AG04450 (cell line): ENCODE data around the gene ZNF274. TPM values are rescaled to one million over a fixed set of nuclear protein-coding genes. Genes with fewer than 3 reads are reported as not detected.

ENCODE experiments used
- CTCF ChIA-PET: fragments of 300-600, 350-600 bp; formaldehyde crosslinking; extraction: SDS; loops from one replicate; lab custom pipeline; 2022; ENCODE audit warnings: antibody characterized with exemption, inconsistent platforms; lab: Charles Lee
- POLR2A ChIA-PET: fragments of 350-600 bp; formaldehyde crosslinking; extraction: SDS; loops from one replicate; lab custom pipeline; 2021; ENCODE audit warnings: antibody characterized with exemption, inconsistent platforms; lab: Yijun Ruan, JAX
- DNase-seq: peaks from one replicate; pipeline ENCODE4 v3.0.0-alpha.2; 2011; ENCODE audit warnings: low read depth, low spot score
- H3K27ac ChIP-seq: one replicate; pipeline ENCODE4 v1.5.1; 2012; ENCODE audit warnings: low read depth, low read length, control low read depth
- H3K27me3 ChIP-seq: one replicate; pipeline ENCODE4 v1.6.0; 2012; ENCODE audit warnings: low read length; ENCODE audit not compliant: control insufficient read depth, insufficient read depth
- H3K4me3 ChIP-seq: 2 replicates; pipeline ENCODE4 v1.5.1; 2011; ENCODE audit warnings: mild to moderate bottlenecking, low read depth, low read length, control low read depth
- H3K9me3 ChIP-seq: 2 replicates; pipeline ENCODE4 v1.5.1; 2012; ENCODE audit warnings: low read length; ENCODE audit not compliant: control insufficient read depth, insufficient read depth
- polyA plus RNA-seq: library from polyadenylated mRNA; depleted of rRNA; stranded (reverse); fragments of >200 nt; gene quantifications from 2 replicates; pipeline ENCODE4 v1.2.3, GENCODE V29; 2011
- TF ChIP-seq, protein P1 (sequence below): IDR thresholded peaks from 2 replicates; pipeline ENCODE4 v1.5.1; 2011; ENCODE audit warnings: low read depth, low read length, control low read depth, inconsistent platforms

The ZNF274 gene
- polyA plus RNA-seq, 1 experiment, result 13.2 TPM

DNA sequence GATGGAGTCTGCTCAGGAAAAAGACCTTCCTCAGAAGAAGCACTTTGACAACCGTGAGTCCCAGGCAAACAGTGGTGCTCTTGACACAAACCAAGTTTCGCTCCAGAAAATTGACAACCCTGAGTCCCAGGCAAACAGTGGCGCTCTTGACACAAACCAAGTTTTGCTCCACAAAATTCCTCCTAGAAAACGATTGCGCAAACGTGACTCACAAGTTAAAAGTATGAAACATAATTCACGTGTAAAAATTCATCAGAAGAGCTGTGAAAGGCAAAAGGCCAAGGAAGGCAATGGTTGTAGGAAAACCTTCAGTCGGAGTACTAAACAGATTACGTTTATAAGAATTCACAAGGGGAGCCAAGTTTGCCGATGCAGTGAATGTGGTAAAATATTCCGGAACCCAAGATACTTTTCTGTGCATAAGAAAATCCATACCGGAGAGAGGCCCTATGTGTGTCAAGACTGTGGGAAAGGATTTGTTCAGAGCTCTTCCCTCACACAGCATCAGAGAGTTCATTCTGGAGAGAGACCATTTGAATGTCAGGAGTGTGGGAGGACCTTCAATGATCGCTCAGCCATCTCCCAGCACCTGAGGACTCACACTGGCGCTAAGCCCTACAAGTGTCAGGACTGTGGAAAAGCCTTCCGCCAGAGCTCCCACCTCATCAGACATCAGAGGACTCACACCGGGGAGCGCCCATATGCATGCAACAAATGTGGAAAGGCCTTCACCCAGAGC lies 29.6 kb downstream of the ZNF274 start:
- Histone ChIP-seq H3K27me3 (no peaks in the 10 kb centered on the region), H3K27ac (no peak overlapping the region), H3K9me3 (peaks cover 96% of the 10 kb centered on the region), H3K4me3 (no peak overlapping the region)
- ChIA-PET CTCF (no interaction called here), POLR2A (no interaction called here)
- TF ChIP-seq, protein P1, sequence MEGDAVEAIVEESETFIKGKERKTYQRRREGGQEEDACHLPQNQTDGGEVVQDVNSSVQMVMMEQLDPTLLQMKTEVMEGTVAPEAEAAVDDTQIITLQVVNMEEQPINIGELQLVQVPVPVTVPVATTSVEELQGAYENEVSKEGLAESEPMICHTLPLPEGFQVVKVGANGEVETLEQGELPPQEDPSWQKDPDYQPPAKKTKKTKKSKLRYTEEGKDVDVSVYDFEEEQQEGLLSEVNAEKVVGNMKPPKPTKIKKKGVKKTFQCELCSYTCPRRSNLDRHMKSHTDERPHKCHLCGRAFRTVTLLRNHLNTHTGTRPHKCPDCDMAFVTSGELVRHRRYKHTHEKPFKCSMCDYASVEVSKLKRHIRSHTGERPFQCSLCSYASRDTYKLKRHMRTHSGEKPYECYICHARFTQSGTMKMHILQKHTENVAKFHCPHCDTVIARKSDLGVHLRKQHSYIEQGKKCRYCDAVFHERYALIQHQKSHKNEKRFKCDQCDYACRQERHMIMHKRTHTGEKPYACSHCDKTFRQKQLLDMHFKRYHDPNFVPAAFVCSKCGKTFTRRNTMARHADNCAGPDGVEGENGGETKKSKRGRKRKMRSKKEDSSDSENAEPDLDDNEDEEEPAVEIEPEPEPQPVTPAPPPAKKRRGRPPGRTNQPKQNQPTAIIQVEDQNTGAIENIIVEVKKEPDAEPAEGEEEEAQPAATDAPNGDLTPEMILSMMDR, result no peak
- DNase-seq, result no peak

DNA sequence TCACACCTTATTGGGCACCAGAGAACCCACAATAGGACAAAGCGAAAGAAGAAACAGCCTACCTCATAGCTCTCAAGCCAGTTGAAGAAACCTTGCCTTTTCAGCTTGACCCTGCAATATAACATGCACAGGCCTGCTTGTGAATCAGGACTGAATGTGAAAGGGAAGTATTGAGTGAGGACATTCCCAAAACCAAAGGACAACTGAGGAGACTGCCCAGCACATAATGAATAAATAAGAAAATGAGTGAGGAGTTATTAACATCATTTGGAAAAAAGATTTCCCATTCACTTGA lies 30.2 kb downstream of the ZNF274 start:
- DNase-seq, result no peak

DNA sequence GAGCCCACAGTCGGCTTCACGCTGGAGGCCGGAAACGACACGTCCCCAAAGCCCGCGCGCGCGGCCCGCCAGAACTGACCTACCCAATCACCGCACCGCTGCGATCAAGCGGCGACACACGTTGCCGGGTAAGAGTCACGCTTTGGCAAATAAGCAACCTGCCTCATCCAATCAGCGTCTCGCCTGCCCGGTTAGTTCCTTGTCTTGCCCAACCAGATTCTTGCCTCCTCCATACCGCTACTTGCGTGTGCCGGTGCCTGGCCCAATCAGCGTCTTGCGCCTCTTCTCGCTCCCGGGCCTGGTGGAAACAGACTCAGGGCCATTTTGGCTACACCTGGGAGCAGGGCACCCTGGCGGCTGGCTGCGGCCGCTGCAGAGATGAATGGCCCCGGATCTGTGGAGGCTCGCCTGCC lies 34.2 kb downstream of the ZNF274 start:
- CTCF ChIA-PET, result no interaction called here
- no peak for DNase-seq
- POLR2A ChIA-PET, result no interaction called here

More for the DNA sequence above, 30.2 kb downstream of the ZNF274 start:
- Histone ChIP-seq H3K9me3 (peaks cover 96% of the 10 kb centered on the region), H3K27me3 (no peaks in the 10 kb centered on the region), H3K4me3 (no peak overlapping the region), H3K27ac (no peak overlapping the region)
- CTCF ChIA-PET, result no interaction called here
- POLR2A ChIA-PET, result no interaction called here
- TF ChIP-seq, protein P1, result no peak

GRCh38 chr19:58217607-58218391 lies 34.9 kb downstream of the ZNF274 start:
- Histone ChIP-seq H3K27me3 (no peaks in the 10 kb centered on the region), H3K9me3 (peaks cover 79% of the 10 kb centered on the region), H3K27ac (no peak overlapping the region), H3K4me3 (no peak overlapping the region)
- TF ChIP-seq, protein P1, result no peak
- POLR2A ChIA-PET, result no interaction called here
- no peak for DNase-seq
- CTCF ChIA-PET, result no interaction called here

More for the DNA sequence above, 34.2 kb downstream of the ZNF274 start:
- TF ChIP-seq, protein P1, result no peak
- Histone ChIP-seq H3K9me3 (peaks cover 83% of the 10 kb centered on the region), H3K4me3 (no peak overlapping the region), H3K27ac (no peak overlapping the region), H3K27me3 (no peaks in the 10 kb centered on the region)

- H3K27me3 ChIP-seq, result no peaks in the 10 kb centered on the region
- H3K27ac ChIP-seq, result no peak overlapping the region
- no peak for DNase-seq
- POLR2A ChIA-PET, result no interaction called here
- H3K9me3 ChIP-seq, result peaks cover 78% of the 10 kb centered on the region
- CTCF ChIA-PET, result no interaction called here
- no peak overlapping the region for H3K4me3 ChIP-seq
- TF ChIP-seq, protein P1, result no peak
Observed at GRCh38 chr19:58218899-58219298, 36.0 kb downstream of the ZNF274 start.
